ENCODE measurements around the gene NMNAT1. TPM values are rescaled to one million over a fixed set of nuclear protein-coding genes. Genes with fewer than 3 reads are reported as not detected.

NMNAT1 gene
- total RNA-seq, 1 donor from 2014 or later, result 22.9 TPM

Small RNA genes lying within 50 kb of the gene (microRNA-seq; reads per million reads assigned to microRNA genes)
- gene MIR5697, result 0.97 reads per million

Other genes with a start within 250 kb of the NMNAT1 start
- 48.8 TPM for gene CLSTN1, start 119.5 kb upstream of the NMNAT1 start, total RNA-seq
- gene CTNNBIP1, start 33.2 kb upstream of the NMNAT1 start, total RNA-seq, result 58.1 TPM
- 33.2 TPM for gene LZIC, start 84 bp upstream of the NMNAT1 start, total RNA-seq
- gene RBP7, start 53.8 kb downstream of the NMNAT1 start, total RNA-seq, result 30.2 TPM
- gene UBE4B, start 89.5 kb downstream of the NMNAT1 start, total RNA-seq, result 74.3 TPM